22Rv1 (cell line): ENCODE data around the gene GRIK5.
A peak's percentile ranks its signal among the peaks of the same experiment; 100 is the strongest.

Experiments
- H3K27ac ChIP-seq: fragments of 450-650 bp; 2 replicates; pipeline ENCODE4 v1.5.1; 2017
- CTCF ChIP-seq: fragments of 450-650 bp; IDR thresholded peaks from 2 replicates; pipeline ENCODE4 v1.5.1; 2017; ENCODE audit warnings: mild to moderate bottlenecking
- ZFX ChIP-seq: fragments of 450-650 bp; IDR thresholded peaks from 2 replicates; pipeline ENCODE4 v1.6.1; 2017; ENCODE audit warnings: antibody characterized with exemption, borderline replicate concordance

The GRIK5 gene

GRCh38 chr19:42033413-42033812 is 36.6 kb downstream of the GRIK5 start:
- no peak overlapping the region for H3K27ac ChIP-seq
- TF ChIP-seq ZFX (no peak), CTCF (no peak)

- TF ChIP-seq CTCF: no peak
- H3K27ac ChIP-seq: peak overlapping the region; percentile 15; the same call in 1 of the 2 replicates
Measured at GRCh38 chr19:42032431-42032830, 37.6 kb downstream of the GRIK5 start.

- no peak for TF ChIP-seq ZFX
- TF ChIP-seq CTCF: no peak
- H3K27ac ChIP-seq: no peak overlapping the region
Measured at GRCh38 chr19:42030645-42031440, 39.2 kb downstream of the GRIK5 start.

- TF ChIP-seq ZFX (no peak), CTCF (peak; percentile 90)
- no peak overlapping the region for H3K27ac ChIP-seq
Measured at GRCh38 chr19:42028304-42029216, 41.4 kb downstream of the GRIK5 start.

- no peak for TF ChIP-seq ZFX
- TF ChIP-seq CTCF: no peak
- no peak overlapping the region for H3K27ac ChIP-seq
Measured at GRCh38 chr19:42024622-42025111, 45.3 kb downstream of the GRIK5 start.

- no peak for TF ChIP-seq ZFX
- TF ChIP-seq CTCF: peak; percentile 49
Measured at GRCh38 chr19:42023943-42024260, 46.1 kb downstream of the GRIK5 start.

More at GRCh38 chr19:42023943-42024260, 46.1 kb downstream of the GRIK5 start:
- H3K27ac ChIP-seq: no peak overlapping the region
